CD4-positive, alpha-beta T cell treated with Interleukin-4 for 1 hour (primary cell): Measurements from ENCODE around the gene THYN1.

ENCODE experiments used
- DNase-seq, 2 donors: peaks; one replicate each; pipeline ENCODE4 v3.0.0-alpha.2; 2020 to 2022

The THYN1 gene

GRCh38 chr11:134207538-134208239 lies 45.5 kb downstream of the THYN1 start:
- DNase-seq, result peak; percentile 68 to 70

- DNase-seq, result no peak
Measured at GRCh38 chr11:134206185-134206584, 47.0 kb downstream of the THYN1 start.

GRCh38 chr11:134205729-134206128 lies 47.4 kb downstream of the THYN1 start:
- no peak for DNase-seq

- no peak for DNase-seq
Measured at GRCh38 chr11:134202661-134203060, 50.5 kb downstream of the THYN1 start.

- no peak for DNase-seq
Measured at GRCh38 chr11:134200688-134201087, 52.5 kb downstream of the THYN1 start.

- DNase-seq, result no peak
Measured at GRCh38 chr11:134199531-134199930, 53.6 kb downstream of the THYN1 start.
